HepG2 (cell line): ENCODE measurements around the gene NELFB. TPM values are rescaled to one million over a fixed set of nuclear protein-coding genes. Genes with fewer than 3 reads are reported as not detected.

Experiments
- ATAC-seq: fragments of 200-7000 bp; cut with Tn5 transposase; 3 replicates; pipeline ENCODE4 v1.9.1; 2020; ENCODE audit warnings: mild to moderate bottlenecking, moderate library complexity
- BruUV-seq: library from RNA; stranded (reverse); fragments of 400-500 nt; replicated peaks from 2 replicates; lab custom pipeline; 2021; lab: Mats Ljungman, UMichigan
- CTCF ChIA-PET: fragments of 300-600 bp; formaldehyde crosslinking; extraction: SDS; loops from one replicate; lab custom pipeline; 2021; ENCODE audit warnings: low total read pairs, inconsistent platforms, low intra/inter-chr PET ratio; lab: Yijun Ruan, JAX
- POLR2A ChIA-PET: fragments of 350-600 bp; sonication (Branson Sonifier 250); formaldehyde crosslinking; loops from one replicate; lab custom pipeline; 2020; ENCODE audit warnings: antibody characterized with exemption, inconsistent platforms; lab: Yijun Ruan, JAX
- DNase-seq: peaks from one replicate; pipeline ENCODE4 v3.0.0-alpha.2; 2015; ENCODE audit warnings: low spot score
- FAIRE-seq: peaks from 3 replicates; lab custom pipeline; 2011; peaks lifted over from hg19 to GRCh38; lab: Jason Lieb, UNC
- H2AFZ ChIP-seq: one replicate; pipeline ENCODE4 v1.6.1; 2011; ENCODE audit warnings: low read length, inconsistent platforms
- H3K27ac ChIP-seq: fragments of 300-600 bp; 3 replicates; pipeline ENCODE4 v1.8.0; 2011; ENCODE audit warnings: mixed run types, mild to moderate bottlenecking, mixed read lengths, low read length, inconsistent platforms; ENCODE audit not compliant: insufficient read depth; ENCODE audit errors: extremely low read length
- H3K27me3 ChIP-seq, 2 experiments: fragments of 200-600 bp in 1 of 2; 2 replicates in 1 of 2; 3 replicates in 1 of 2; pipeline versions ENCODE4 v1.6.0 to v1.8.0; 2011; ENCODE audit warnings: low read length in 2 of 2, mild to moderate bottlenecking in 2 of 2, moderate library complexity in 2 of 2, inconsistent platforms in 1 of 2; ENCODE audit not compliant: insufficient read depth in 2 of 2, control insufficient read depth in 1 of 2
- H3K36me3 ChIP-seq, 2 experiments: fragments of 200-600 bp in 1 of 2; replicated peaks in 1 of 2; 2 replicates in 1 of 2; 3 replicates in 1 of 2; pipeline versions ENCODE4 v1.5.1 to v1.8.0; 2011; ENCODE audit warnings: low read length in 2 of 2, inconsistent platforms in 1 of 2; ENCODE audit not compliant: insufficient read depth in 2 of 2, control insufficient read depth in 1 of 2
- H3K4me1 ChIP-seq: 2 replicates; pipeline ENCODE4 v1.5.1; 2012; ENCODE audit warnings: low read length, inconsistent platforms; ENCODE audit not compliant: insufficient read depth
- H3K4me2 ChIP-seq: 2 replicates; pipeline ENCODE4 v1.6.0; 2011; ENCODE audit warnings: low read depth, low read length, inconsistent platforms
- H3K4me3 ChIP-seq, 3 experiments: fragments of 200-600 bp in 1 of 3; sonication (generic), shearing (Covaris generic) in 1 of 3; replicated peaks in 1 of 3; 2 replicates each; pipeline ENCODE4 v1.5.1; 2011 to 2016; ENCODE audit warnings: low read length in 3 of 3, inconsistent platforms in 2 of 3, low read depth in 2 of 3, mild to moderate bottlenecking in 2 of 3, control low read depth in 1 of 3, mixed read lengths in 1 of 3; ENCODE audit not compliant: insufficient read depth in 1 of 3
- H3K79me2 ChIP-seq: one replicate; pipeline ENCODE4 v1.6.1; 2011; ENCODE audit warnings: low read length, inconsistent platforms; ENCODE audit not compliant: insufficient read depth
- H3K9ac ChIP-seq: 2 replicates; pipeline ENCODE4 v1.6.0; 2011; ENCODE audit warnings: mild to moderate bottlenecking, low read depth, low read length, inconsistent platforms; ENCODE audit not compliant: insufficient read depth
- H3K9me3 ChIP-seq: 2 replicates; pipeline ENCODE4 v1.5.1; 2012; ENCODE audit warnings: mild to moderate bottlenecking, low read length
- H4K20me1 ChIP-seq: 2 replicates; pipeline ENCODE4 v1.6.0; 2011; ENCODE audit warnings: inconsistent platforms, mild to moderate bottlenecking, low read length, moderate library complexity; ENCODE audit not compliant: insufficient read depth
- AGO2 ChIP-seq: fragments of 200-400 bp; formaldehyde crosslinking; optimal IDR thresholded peaks from 2 replicates; pipeline ENCODE3; 2017; ENCODE audit warnings: mild to moderate bottlenecking, low read depth, low read length, moderate library complexity
- ATF7-NPFF ChIP-seq: sonication (generic); formaldehyde crosslinking; IDR thresholded peaks from 2 replicates; pipeline ENCODE4 v1.8.1; 2023; ENCODE audit warnings: mild to moderate bottlenecking, low read depth, missing genetic modification reagents, moderate library complexity
- CCAR2 ChIP-seq: fragments of 200-400 bp; formaldehyde crosslinking; optimal IDR thresholded peaks from 2 replicates; pipeline ENCODE3; 2018; ENCODE audit warnings: low read depth, mild to moderate bottlenecking, low read length, moderate library complexity
- EZH2 ChIP-seq: conservative IDR thresholded peaks from 2 replicates; pipeline ENCODE4 v1.6.1; 2012; ENCODE audit warnings: mild to moderate bottlenecking, low read depth, low read length, moderate library complexity
- FOXO1 ChIP-seq: sonication (generic); formaldehyde crosslinking; IDR thresholded peaks from 2 replicates; pipeline ENCODE4 v1.4.0; 2020; ENCODE audit warnings: missing genetic modification reagents
- HDAC1 ChIP-seq: sonication (generic); formaldehyde crosslinking; IDR thresholded peaks from 2 replicates; pipeline ENCODE4 v1.5.1; 2020; ENCODE audit warnings: mild to moderate bottlenecking, missing genetic modification reagents
- HNRNPL ChIP-seq: fragments of 200-400 bp; formaldehyde crosslinking; IDR thresholded peaks from 2 replicates; pipeline ENCODE4 v1.6.1; 2017; ENCODE audit warnings: mild to moderate bottlenecking, low read depth, low read length
- MAF1 ChIP-seq: sonication (generic); formaldehyde crosslinking; IDR thresholded peaks from 2 replicates; pipeline ENCODE4 v1.5.0; 2020; ENCODE audit warnings: missing genetic modification reagents, borderline replicate concordance
- MTF2 ChIP-seq: sonication (generic); formaldehyde crosslinking; IDR thresholded peaks from 2 replicates; pipeline ENCODE4 v1.5.0; 2020; ENCODE audit warnings: missing genetic modification reagents, borderline replicate concordance
- NFIC ChIP-seq: IDR thresholded peaks from 2 replicates; pipeline ENCODE4 v1.6.1; 2012; ENCODE audit warnings: mild to moderate bottlenecking, low read length, inconsistent platforms
- NFKBIZ ChIP-seq: IDR thresholded peaks from 2 replicates; pipeline ENCODE4 v1.6.1; 2018; ENCODE audit warnings: missing genetic modification reagents, missing compliant biosample characterization
- PCBP2 ChIP-seq: fragments of 200-400 bp; formaldehyde crosslinking; optimal IDR thresholded peaks from 2 replicates; pipeline ENCODE3; 2018; ENCODE audit warnings: low read length, low read depth; ENCODE audit not compliant: poor library complexity, severe bottlenecking
- SATB2 ChIP-seq: sonication (generic); formaldehyde crosslinking; IDR thresholded peaks from 2 replicates; pipeline ENCODE4 v1.5.0; 2020; ENCODE audit warnings: missing genetic modification reagents
- SRF ChIP-seq: IDR thresholded peaks from 2 replicates; pipeline ENCODE4 v1.6.1; 2011; ENCODE audit warnings: mild to moderate bottlenecking, low read depth, low read length, moderate library complexity
- ZBTB20 ChIP-seq: sonication (generic); formaldehyde crosslinking; IDR thresholded peaks from 2 replicates; pipeline ENCODE4 v1.8.1; 2023; ENCODE audit warnings: missing genetic modification reagents, low read depth, mild to moderate bottlenecking, borderline replicate concordance
- ZFP37 ChIP-seq: sonication (generic); formaldehyde crosslinking; IDR thresholded peaks from 2 replicates; pipeline ENCODE4 v1.4.0; 2020; ENCODE audit warnings: missing genetic modification reagents, borderline replicate concordance
- ZNF101 ChIP-seq: sonication (generic); formaldehyde crosslinking; IDR thresholded peaks from 2 replicates; pipeline ENCODE4 v1.4.0; 2020; ENCODE audit warnings: mild to moderate bottlenecking, low read depth, missing genetic modification reagents, borderline replicate concordance
- ZNF30 ChIP-seq: sonication (generic); formaldehyde crosslinking; IDR thresholded peaks from 2 replicates; pipeline ENCODE4 v1.5.0; 2020; ENCODE audit warnings: mild to moderate bottlenecking, missing genetic modification reagents
- ZNF660 ChIP-seq: sonication (generic); formaldehyde crosslinking; IDR thresholded peaks from 2 replicates; pipeline ENCODE4 v1.5.1; 2020; ENCODE audit warnings: mild to moderate bottlenecking, low read depth, missing genetic modification reagents, borderline replicate concordance
- ZNF777 ChIP-seq: sonication (generic); formaldehyde crosslinking; IDR thresholded peaks from 2 replicates; pipeline ENCODE4 v1.4.0; 2020; ENCODE audit warnings: missing genetic modification reagents
- ZSCAN29 ChIP-seq: sonication (generic); formaldehyde crosslinking; conservative IDR thresholded peaks from 2 replicates; pipeline ENCODE4 v1.4.0; 2020; ENCODE audit warnings: mild to moderate bottlenecking, missing genetic modification reagents
- WGBS: methylation state at CpG from one replicate; pipeline ENCODE4 v1.1.6; 2017; ENCODE audit warnings: low lambda C conversion rate; 5-methylcytosine and 5-hydroxymethylcytosine counted together
- in situ Hi-C: cut with HindIII; loops from 2 replicates; pipeline ENCODE4 v1.10.0; 2017; ENCODE audit warnings: low pct_unique_long_range_greater_than_20kb; ENCODE audit not compliant: extremely low pct_ligation_motif_present
- intact Hi-C: fragments of 100-400 bp; cut with micrococcal nuclease; formaldehyde crosslinking; loops from one replicate; pipeline ENCODE4 v1.10.0; 2022; ENCODE audit not compliant: unreplicated experiment
- polyA plus RNA-seq, 8 experiments: library from polyadenylated mRNA; depleted of rRNA in 3 of 8; stranded (reverse) in 7 of 8; unstranded in 1 of 8; fragments of >200 nt; fragmentation: Illumina TruSeq in 4 of 8; extraction: Trizol in 4 of 8; gene quantifications; 2 replicates each; pipeline versions ENCODE4 v1.2.1 to v1.2.3, GENCODE V29; 2011 to 2016; ENCODE audit warnings: low read depth in 4 of 8, missing spikeins in 1 of 8, mixed read lengths in 1 of 8; ENCODE audit not compliant: insufficient read depth in 1 of 8
- total RNA-seq, 5 experiments: library from RNA; depleted of rRNA; stranded (reverse); fragments of >200 nt; fragmentation: Illumina TruSeq; extraction: Trizol; gene quantifications; 2 replicates each; pipeline ENCODE4 v1.2.3, GENCODE V29; 2016; ENCODE audit warnings: low read depth in 1 of 5
- TF ChIP-seq, protein P1 (sequence below): sonication (generic); formaldehyde crosslinking; IDR thresholded peaks from 2 replicates; pipeline ENCODE4 v1.4.0; 2020; ENCODE audit warnings: missing genetic modification reagents
- TF ChIP-seq, protein P2 (sequence below): sonication (generic); formaldehyde crosslinking; IDR thresholded peaks from 2 replicates; pipeline ENCODE4 v1.5.1; 2020; ENCODE audit warnings: mild to moderate bottlenecking, moderate library complexity, missing genetic modification reagents

NELFB gene
- total and polyA plus RNA-seq, 2 of the 13 experiments (the other 11 are each of a cell fraction or from before 2014, with no cell fraction given) = 26.5 to 45.8 TPM

- peak overlapping the region in 1 of 3 experiments; percentile 16; a peak in 2 of 6 replicates for H3K4me3 ChIP-seq
- peaks cover 4% of the 10 kb centered on the region; the same call in 1 of the 2 replicates for H4K20me1 ChIP-seq
- POLR2A ChIA-PET = no interaction called here
- no peaks in the 10 kb centered on the region for H3K36me3 ChIP-seq
- CTCF ChIA-PET = no interaction called here
- BruUV-seq = no TSS peak
- FAIRE-seq (no peak), ATAC-seq (no peak), DNase-seq (no peak)
- peaks cover 44% of the 10 kb centered on the region for H3K4me1 ChIP-seq
- in situ Hi-C loops (no loop called here), intact Hi-C loops (no loop called here)
- H3K27ac ChIP-seq = no peak overlapping the region
- 21% methylated on average over 13 of the region's 83 CpGs for WGBS
- H3K9ac ChIP-seq = 0 out of 2 replicates have a peak overlapping the region, but pooled peaks have one; percentile 22
- H3K79me2 ChIP-seq = no peaks in the 10 kb centered on the region
- H3K27me3 ChIP-seq = peaks cover 20 to 70% of the 10 kb centered on the region in 2 experiments
- H3K4me2 ChIP-seq = peak overlapping the region; percentile 12; the same call in 1 of the 2 replicates
- H2AFZ ChIP-seq = no peak overlapping the region
- H3K9me3 ChIP-seq = no peaks in the 10 kb centered on the region
- TF ChIP-seq HNRNPL = no peak
- TF ChIP-seq ZNF777 (CRISPR knock-in tag) = peak; percentile 65; the same call in 1 of the 2 replicates
- TF ChIP-seq ZNF30 = no peak
- TF ChIP-seq FOXO1 (CRISPR knock-in tag) = no peak
- no peak for TF ChIP-seq ZNF660 (CRISPR knock-in tag)
- no peak for TF ChIP-seq ZNF101 (CRISPR knock-in tag)
- TF ChIP-seq ZBTB20 (CRISPR knock-in tag) = no peak
- TF ChIP-seq ZSCAN29 (CRISPR knock-in tag) = no peak
- TF ChIP-seq, protein P1, sequence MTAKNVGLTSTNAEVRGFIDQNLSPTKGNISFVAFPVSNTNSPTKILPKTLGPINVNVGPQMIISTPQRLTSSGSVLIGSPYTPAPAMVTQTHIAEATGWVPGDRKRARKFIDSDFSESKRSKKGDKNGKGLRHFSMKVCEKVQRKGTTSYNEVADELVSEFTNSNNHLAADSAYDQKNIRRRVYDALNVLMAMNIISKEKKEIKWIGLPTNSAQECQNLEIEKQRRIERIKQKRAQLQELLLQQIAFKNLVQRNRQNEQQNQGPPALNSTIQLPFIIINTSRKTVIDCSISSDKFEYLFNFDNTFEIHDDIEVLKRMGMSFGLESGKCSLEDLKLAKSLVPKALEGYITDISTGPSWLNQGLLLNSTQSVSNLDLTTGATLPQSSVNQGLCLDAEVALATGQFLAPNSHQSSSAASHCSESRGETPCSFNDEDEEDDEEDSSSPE (CRISPR knock-in tag) = peak; percentile 48; the same call in 1 of the 2 replicates
- no peak for TF ChIP-seq MAF1 (CRISPR knock-in tag)
- no peak for TF ChIP-seq SATB2 (CRISPR knock-in tag)
- no peak for TF ChIP-seq EZH2
- no peak for TF ChIP-seq MTF2 (CRISPR knock-in tag)
- TF ChIP-seq AGO2 = peak; percentile 17
- TF ChIP-seq ATF7-NPFF (CRISPR knock-in tag) = 0 out of 2 replicates have a peak, but pooled peaks have one; percentile 23
- TF ChIP-seq, protein P2, sequence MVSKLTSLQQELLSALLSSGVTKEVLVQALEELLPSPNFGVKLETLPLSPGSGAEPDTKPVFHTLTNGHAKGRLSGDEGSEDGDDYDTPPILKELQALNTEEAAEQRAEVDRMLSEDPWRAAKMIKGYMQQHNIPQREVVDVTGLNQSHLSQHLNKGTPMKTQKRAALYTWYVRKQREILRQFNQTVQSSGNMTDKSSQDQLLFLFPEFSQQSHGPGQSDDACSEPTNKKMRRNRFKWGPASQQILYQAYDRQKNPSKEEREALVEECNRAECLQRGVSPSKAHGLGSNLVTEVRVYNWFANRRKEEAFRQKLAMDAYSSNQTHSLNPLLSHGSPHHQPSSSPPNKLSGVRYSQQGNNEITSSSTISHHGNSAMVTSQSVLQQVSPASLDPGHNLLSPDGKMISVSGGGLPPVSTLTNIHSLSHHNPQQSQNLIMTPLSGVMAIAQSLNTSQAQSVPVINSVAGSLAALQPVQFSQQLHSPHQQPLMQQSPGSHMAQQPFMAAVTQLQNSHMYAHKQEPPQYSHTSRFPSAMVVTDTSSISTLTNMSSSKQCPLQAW (CRISPR knock-in tag) = no peak
- no peak for TF ChIP-seq HDAC1 (CRISPR knock-in tag)
- no peak for TF ChIP-seq SRF
- TF ChIP-seq CCAR2 = no peak
- TF ChIP-seq NFIC = no peak
- TF ChIP-seq ZFP37 = no peak
- TF ChIP-seq PCBP2 = no peak
- TF ChIP-seq NFKBIZ = no peak
Measured at GRCh38 chr9:137316012-137316981, 61.2 kb downstream of the NELFB start.
